HG03354 (cell line): ENCODE results near the gene KCTD20.
A peak's percentile ranks its signal among the peaks of the same experiment; 100 is the strongest.

Experiments used
- ATAC-seq: cut with Tn5 transposase; IDR thresholded peaks from one replicate; pipeline ENCODE4 v1.9.1; 2021; ENCODE audit warnings: mild to moderate bottlenecking; ENCODE audit not compliant: unreplicated experiment, poor library complexity, severe bottlenecking

The KCTD20 gene

GRCh38 chr6:36491378-36491965, 48.7 kb downstream of the KCTD20 start:
- ATAC-seq = no peak

- no peak for ATAC-seq
Observed at GRCh38 chr6:36492092-36492491, 49.3 kb downstream of the KCTD20 start.

GRCh38 chr6:36492621-36493020, 49.8 kb downstream of the KCTD20 start:
- no peak for ATAC-seq

- ATAC-seq = no peak
Observed at GRCh38 chr6:36493319-36493718, 50.5 kb downstream of the KCTD20 start.

GRCh38 chr6:36493859-36494258, 51.1 kb downstream of the KCTD20 start:
- ATAC-seq = no peak

- no peak for ATAC-seq
Observed at GRCh38 chr6:36495086-36495485, 52.3 kb downstream of the KCTD20 start.

GRCh38 chr6:36499918-36500317, 57.1 kb downstream of the KCTD20 start:
- ATAC-seq = no peak

- ATAC-seq = no peak
Observed at GRCh38 chr6:36501686-36502085, 58.9 kb downstream of the KCTD20 start.

GRCh38 chr6:36504181-36504580, 61.4 kb downstream of the KCTD20 start:
- ATAC-seq = no peak

GRCh38 chr6:36504982-36505381, 62.2 kb downstream of the KCTD20 start:
- ATAC-seq = no peak

- no peak for ATAC-seq
Observed at GRCh38 chr6:36505744-36506534, 63.1 kb downstream of the KCTD20 start.

- no peak for ATAC-seq
Observed at GRCh38 chr6:36506611-36507010, 63.8 kb downstream of the KCTD20 start.

GRCh38 chr6:36508532-36508931, 65.7 kb downstream of the KCTD20 start:
- no peak for ATAC-seq

- no peak for ATAC-seq
Observed at GRCh38 chr6:36510365-36510764, 67.6 kb downstream of the KCTD20 start.

- peak; percentile 71 for ATAC-seq
Observed at GRCh38 chr6:36514554-36515456, 72.0 kb downstream of the KCTD20 start.

- no peak for ATAC-seq
Observed at GRCh38 chr6:36515844-36516243, 73.0 kb downstream of the KCTD20 start.

GRCh38 chr6:36516559-36516958, 73.8 kb downstream of the KCTD20 start:
- ATAC-seq = no peak

- ATAC-seq = no peak
Observed at GRCh38 chr6:36516988-36517387, 74.2 kb downstream of the KCTD20 start.

- no peak for ATAC-seq
Observed at GRCh38 chr6:36517408-36517807, 74.6 kb downstream of the KCTD20 start.

- ATAC-seq = no peak
Observed at GRCh38 chr6:36519352-36519751, 76.6 kb downstream of the KCTD20 start.
